GM19035 (cell line): ENCODE results near the gene INPP5D.

Experiments
- ATAC-seq: cut with Tn5 transposase; IDR thresholded peaks from one replicate; pipeline ENCODE4 v1.9.1; 2021; ENCODE audit not compliant: unreplicated experiment

INPP5D gene

DNA sequence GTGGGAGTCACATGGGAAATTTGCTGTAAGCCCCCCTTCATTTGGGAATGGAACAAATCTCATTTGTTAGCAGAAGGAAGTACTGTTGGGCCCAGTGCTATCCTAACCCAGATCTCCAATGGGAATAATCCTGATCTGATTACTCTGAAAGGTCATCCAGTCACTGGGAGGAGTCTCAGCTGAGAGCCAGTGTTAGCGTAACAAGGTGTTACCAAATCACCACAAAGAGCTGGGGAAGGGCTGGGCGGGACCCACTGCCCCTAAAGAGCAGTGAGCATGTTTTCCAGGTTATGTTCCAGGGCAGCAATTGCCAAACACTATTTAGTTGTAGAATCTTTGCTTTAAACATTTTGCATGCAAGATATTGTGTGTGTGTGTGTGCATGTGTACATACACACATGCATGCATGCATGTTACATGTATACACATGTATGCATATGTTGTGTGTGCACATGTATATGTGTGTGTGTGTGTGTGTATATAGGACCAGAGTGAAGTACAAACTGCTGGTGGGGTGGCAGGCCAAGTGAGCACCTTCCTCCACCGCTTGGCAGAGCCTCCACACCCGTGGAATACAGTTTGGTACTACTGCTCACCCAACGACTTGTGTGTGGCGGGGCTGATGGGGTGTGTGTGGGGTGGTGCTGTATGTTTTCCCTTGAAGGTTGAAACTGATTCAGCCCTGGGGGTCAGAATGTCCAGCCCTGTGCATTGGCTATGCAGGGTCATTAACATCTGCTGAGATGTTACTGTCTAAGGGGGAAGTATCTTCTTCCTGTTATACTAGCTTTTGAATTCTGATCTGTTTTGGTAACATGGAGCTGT lies 15.2 kb downstream of the INPP5D start:
- peak; percentile 25 for ATAC-seq

DNA sequence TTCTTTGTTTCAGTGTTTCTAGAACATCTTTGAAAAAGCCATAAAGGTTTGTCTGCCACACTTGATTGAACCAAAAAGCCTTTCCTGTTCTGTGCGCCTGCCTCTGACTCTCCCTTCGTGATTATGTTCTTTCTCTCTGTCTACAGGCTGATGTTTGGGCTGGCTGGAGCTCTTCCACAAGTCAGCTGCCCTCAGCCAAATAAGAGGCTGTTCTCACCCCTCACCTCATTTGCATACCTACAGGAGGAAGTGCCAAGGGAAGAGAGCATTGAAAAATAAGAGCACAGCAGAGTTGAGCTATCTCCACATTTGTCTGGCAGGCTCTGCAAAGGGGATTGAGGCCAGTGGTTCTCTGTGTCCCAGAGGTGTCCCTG lies 15.8 kb downstream of the INPP5D start:
- ATAC-seq, result peak; percentile 46

DNA sequence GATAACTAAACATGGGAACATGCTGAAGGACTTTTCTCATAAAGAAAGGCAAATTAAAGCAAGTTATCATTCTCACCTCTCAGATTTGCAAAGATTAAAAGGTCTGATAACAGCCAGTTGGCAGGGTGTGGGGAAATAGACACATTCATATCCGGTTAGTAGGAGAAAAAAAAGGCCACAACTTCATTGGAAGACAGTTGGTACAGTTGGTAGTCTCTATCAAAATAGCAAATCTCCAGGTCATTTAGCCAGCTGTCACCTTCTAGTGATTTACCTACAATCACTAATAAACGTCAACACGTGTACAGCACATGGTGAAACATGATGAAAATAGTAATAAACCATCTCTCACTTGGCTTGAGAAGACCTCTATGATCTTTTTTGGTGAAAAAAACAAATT lies 16.6 kb downstream of the INPP5D start:
- ATAC-seq, result no peak

DNA sequence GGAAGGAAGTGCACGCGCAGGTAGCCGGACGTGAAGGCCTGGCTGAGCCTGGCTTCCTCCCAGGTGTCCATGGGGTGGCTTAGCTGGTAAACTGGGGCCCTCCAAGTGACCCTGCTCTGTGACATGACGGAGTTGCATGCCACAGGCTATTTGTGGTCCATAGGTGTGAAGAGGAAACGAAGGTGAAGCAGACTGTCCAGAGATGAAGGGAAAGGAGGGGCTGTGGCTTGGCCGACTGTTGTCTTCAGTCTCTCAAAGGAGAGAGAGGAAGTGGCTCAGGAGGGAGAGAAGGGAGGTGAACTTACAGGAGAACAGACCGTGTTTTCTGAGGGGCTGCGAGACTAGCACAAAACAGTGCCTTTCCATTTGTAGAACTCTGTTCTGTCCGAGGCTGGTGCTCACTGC lies 19.3 kb downstream of the INPP5D start:
- ATAC-seq, result peak; percentile 40

DNA sequence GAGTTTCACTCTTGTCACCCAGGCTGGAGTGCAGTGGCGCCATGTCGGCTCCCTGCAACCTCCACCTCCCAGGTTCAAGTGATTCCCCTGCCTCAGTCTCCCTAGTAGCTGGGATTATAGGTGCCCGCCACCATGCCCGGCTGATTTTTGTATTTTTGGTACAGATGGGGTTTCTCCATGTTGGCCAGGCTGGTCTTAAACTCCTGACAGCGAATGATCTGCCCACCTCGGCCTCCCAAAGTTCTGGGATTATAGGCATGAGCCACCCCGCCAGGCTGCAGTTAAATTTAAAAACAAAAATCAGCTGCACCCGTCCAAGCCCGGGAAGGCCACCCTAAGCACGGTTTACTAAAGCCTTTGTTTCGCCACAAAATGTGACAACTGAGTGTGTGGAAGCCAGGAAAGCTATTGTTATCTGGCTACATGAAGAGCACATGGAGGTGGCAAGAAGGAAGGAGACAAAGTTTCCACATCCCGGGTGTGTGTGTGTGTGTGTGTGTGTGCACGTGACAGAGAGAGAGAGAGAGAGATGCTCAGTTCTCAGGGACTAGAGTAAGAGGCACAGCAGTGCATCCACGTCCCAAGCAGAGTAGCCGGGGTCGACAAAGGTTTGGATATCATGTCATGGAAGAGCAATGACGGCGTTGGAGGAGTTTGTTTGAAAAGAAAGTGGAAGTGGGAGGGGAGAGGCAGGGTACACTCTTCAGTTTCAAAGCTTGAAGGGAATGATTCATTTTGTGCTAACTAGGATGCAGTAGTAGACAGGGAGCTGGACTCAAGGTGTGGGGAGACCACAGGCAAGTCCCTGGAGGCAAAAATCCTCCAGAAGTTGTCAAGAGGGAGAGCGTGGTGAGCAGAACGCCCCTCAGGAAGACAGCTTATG lies 20.1 kb downstream of the INPP5D start:
- ATAC-seq, result no peak

DNA sequence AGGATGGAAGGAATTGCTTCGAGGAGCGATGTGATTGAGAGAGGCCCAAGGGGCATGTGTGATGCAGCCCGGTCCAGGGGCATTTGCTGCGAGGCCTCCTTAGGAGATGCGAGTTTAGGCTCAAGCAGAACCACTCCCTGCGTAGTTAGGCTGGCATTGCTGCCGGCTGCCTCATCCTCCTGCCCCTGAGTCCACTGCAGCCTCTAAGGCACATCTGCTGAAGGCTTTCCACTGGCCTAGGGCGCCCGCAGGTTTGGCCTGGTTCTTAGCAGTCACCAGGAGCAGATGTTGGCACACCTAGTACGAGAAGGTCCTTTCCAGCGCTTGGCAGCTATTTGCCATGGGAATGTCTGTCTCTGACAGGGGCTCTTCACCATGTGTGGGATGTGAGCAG lies 20.7 kb downstream of the INPP5D start:
- no peak for ATAC-seq

DNA sequence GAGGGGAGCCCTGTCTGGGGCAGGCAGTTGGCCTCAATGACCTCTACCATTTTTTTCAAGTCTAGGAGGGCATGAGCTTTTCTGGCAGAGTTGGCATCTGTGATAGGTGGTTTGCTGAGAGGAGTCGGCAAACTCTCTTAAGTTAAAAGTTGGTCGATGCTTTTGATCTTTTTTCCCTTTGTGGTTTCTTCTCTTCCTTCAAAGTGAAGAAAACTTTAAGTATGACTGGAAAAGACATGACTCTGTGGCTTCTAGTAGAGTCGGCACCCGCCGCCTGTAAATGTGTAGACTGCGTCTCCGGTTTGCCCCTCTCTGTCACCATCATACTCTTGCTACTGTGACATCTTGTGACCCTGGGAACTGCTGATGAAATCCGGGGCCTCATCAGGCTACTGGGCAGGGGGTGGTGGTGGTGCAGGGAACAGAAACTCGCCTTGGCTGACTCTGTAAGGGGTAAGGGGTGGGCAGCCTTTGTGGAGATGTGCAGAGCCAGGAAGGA lies 21.1 kb downstream of the INPP5D start:
- ATAC-seq, result no peak

- peak; percentile 1 for ATAC-seq
Observed at GRCh38 chr2:233081731-233082221, 21.6 kb downstream of the INPP5D start.

DNA sequence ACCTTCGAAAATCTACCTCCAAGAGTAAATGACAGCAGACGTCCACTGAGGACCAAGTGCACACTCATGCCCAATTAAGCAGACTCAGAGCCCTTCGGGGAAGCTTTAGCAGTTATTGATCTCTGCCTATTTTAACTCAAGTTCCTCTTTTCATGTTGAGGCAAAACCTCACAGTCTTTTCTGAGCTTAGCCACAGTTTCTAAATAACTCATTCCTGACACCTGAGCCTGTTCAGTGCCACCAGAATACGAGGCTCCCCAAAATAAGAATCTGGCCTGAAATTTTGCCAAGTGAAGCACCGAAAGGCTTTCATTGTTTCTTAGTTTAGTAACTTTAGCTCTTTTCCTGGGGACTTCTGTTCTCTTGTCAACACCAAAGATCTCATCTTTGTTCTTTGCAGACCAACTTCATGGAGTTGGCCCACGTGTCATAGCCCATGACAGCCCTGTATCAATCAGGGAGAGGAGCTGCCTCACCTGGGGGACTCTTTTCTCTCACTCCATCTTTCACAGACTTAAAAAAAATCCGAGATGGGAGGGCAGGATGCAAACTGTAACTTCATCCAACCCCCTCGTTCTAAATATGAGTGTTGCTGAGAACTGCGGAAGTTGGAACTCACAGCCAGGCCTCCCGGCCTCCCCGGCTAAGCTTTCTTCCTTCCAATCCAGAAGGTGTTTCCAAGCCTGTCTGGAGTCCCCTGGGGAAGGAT lies 22.2 kb downstream of the INPP5D start:
- peak; percentile 42 for ATAC-seq

DNA sequence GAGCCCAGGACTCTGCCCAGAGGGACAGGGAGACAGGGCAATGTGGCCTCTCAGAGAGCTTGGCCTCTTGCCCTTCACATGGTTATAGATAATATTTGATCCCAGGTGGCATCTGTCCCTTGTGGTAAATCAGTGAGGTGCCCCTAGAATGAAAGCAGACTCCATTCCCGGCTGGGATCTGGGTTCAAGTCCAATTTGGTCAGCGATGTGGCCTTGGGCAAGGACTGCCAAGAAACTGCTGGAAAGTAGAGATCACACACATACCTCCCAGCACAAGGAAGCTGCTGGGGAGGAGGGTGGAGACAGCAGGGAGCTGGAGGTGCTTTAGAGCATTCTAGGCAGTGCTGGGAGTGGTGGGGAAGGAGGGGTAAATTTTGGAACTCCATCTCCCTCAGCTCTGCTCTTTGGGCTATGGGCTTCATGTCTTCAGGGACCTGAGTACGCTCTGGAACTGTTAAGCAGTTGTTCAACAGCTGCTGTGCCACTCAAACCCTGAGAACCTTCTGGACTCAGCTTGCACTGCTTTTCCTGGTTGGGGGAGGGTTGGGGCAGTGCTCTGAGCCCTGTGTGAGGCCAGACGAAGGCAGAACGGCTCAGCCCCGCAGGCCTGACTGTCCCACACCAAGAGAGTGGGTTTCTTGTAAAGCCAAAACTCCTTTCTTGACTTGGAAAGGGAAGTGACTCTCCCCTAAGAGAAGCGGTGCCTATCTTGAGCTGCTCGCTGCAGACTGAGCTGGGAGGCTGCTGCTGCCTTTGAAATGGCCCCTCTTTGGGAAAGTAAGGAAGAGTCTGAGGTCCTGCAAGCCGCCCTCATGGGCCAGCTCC lies 23.0 kb downstream of the INPP5D start:
- ATAC-seq, result no peak

DNA sequence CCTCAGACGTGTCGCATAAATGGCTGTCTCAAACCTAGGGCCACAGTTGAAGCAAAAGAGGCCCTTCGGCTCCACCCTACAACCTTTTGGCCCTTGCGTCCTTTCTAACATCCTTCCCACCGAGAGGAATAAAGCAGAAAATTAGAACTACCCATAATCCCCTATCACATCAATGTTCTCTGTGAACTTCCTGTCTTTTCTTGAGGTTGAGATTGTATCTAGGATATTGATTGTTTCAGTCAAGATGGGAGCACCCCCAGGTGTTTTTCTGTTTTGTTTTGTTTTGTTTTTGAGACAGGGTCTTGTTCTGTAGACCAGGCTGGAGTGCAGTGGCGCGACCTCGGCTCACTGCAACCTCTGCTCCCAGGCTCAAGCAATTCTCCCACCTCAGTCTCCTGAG lies 23.6 kb downstream of the INPP5D start:
- ATAC-seq, result no peak

DNA sequence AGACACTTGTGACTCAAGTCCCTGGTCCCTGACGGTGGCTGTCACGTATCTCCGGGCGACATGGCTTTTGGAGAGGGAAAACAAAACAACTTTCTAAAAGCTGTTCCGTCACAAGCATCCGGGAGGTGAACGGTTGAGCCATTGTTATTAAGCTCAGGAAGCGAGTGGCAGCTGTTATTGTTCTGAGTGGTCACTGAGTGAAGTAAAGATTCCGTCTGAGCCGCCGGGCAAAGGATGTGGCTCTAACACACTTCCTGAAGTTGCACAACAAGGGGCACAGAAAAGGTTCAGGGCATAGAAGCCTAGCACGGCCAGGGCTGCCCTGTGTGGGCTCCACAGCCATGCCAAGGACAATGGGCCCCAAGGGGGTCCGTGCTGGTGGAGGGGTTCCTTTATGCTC lies 24.3 kb downstream of the INPP5D start:
- no peak for ATAC-seq

GRCh38 chr2:233085037-233085838 lies 25.1 kb downstream of the INPP5D start:
- no peak for ATAC-seq

DNA sequence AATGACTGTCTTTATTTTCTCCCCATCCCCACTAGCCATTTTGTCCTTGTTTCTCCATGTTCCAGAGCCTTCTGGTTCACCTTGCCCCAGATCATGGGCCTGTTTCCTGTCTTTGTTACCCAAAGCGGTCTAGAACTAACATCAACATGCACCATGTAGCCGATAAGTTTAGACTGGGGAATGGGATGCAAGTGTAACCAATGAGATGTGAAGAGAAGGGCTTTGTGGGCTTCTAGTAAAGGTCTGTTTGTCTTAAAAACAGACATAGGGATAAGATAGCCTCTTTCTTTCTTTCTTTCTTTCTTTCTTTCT lies 25.7 kb downstream of the INPP5D start:
- ATAC-seq, result no peak

GRCh38 chr2:233087713-233088112 lies 27.6 kb downstream of the INPP5D start:
- ATAC-seq, result no peak

GRCh38 chr2:233088972-233089345 lies 28.8 kb downstream of the INPP5D start:
- ATAC-seq, result no peak

DNA sequence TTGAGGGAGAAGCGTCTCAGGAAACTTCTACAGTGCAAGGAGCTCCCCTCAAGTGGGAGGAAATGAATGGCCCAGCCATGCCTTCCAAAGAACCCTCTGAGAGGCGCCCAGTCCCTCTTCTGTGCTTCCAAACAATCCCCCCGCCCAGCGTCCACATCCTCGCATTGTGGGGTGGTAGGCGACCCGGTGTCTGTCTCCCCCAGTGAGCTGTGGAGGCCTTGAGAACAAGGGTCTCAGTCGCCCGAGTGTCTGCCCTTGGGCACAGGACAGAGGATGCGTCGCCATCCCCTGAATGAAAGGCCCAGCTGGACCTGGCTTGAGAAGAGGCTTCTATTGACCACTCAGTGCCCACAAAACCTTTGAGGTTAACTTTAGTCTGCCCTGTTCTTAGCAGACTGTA lies 29.7 kb downstream of the INPP5D start:
- ATAC-seq, result no peak

- no peak for ATAC-seq
Observed at GRCh38 chr2:233090879-233091278, 30.7 kb downstream of the INPP5D start.

- no peak for ATAC-seq
Observed at GRCh38 chr2:233091595-233092375, 31.6 kb downstream of the INPP5D start.
